ENCODE measurements around the gene PRDX4.
A peak's percentile ranks its signal among the peaks of the same experiment; 100 is the strongest.
"Not testable (repeated sequence)": the region's sequence is repeated elsewhere in the genome, so short reads cannot be mapped to it uniquely, and the experiment has no call there.

The PRDX4 gene

DNA sequence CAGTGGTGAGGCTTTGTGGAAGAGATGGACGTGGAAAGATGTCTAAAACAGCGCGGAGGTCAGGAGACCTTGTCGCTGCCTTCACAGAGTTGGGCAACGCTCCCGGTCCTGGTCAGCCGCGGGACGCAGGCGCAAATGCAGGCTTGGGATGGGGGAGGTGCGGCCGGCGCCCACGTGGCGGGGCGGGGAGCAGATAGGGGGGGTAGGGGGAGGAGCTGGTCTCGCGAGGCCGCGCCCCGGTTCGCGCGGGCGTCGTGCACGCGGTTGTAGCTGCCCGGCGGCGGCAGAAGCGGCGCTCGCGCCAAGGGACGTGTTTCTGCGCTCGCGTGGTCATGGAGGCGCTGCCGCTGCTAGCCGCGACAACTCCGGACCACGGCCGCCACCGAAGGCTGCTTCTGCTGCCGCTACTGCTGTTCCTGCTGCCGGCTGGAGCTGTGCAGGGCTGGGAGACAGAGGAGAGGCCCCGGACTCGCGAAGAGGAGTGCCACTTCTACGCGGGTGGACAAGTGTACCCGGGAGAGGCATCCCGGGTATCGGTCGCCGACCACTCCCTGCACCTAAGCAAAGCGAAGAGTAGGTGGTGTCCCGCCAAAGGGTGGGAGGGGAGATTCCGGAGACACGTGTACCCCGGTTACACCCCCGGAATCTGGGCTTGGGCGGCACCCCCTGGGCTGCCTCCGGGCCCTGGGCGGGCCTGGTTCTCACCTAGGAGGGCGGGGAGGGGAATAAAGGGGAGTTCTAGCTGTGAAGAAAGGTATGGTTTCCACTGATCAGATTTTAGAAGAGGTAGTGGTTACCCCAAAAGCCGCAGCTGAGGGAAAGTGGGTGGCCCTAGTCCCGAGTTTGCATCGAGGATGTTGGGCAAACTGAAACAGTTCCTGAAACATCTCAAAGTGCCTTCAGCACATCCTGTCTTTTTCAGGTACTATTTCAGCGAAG is at the start of gene PRDX4:
TSS of gene PRDX4 (plus strand) at position 255 of the 939 bp plus-strand sequence. CDS start at position 333, 78 bp downstream.
- peak; percentile 74 for DNase-seq

DNA sequence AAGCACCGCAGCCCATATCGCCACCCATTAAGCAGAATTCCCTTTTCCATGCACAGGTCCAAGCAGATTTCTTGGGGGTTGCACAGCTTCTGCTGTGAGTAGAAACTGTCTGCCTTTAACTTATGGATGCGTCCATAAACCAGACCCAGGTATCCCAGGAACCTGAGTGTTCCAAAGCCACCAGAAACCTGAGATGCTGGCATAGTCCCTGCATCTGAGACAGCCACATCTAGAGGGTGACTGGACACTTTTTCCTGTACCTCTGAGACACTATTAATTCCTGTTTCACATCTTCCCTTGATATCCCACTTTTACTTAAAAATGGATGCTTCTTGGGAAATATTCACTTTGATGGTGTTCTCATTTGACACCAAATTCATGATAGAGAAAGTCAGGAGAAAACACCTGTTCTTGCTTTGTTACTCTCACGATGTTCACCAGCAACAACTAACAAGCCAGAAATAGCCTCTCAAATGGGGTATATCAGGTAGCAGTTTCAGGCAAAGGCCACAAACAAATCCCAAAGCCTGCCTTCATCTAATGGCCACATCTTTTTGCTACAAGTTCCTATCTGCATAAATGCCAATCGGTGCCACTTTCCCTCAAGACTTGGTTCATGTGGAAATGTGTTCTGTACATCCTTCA is 45.5 kb upstream of the PRDX4 start:
- DNase-seq = no peak

DNA sequence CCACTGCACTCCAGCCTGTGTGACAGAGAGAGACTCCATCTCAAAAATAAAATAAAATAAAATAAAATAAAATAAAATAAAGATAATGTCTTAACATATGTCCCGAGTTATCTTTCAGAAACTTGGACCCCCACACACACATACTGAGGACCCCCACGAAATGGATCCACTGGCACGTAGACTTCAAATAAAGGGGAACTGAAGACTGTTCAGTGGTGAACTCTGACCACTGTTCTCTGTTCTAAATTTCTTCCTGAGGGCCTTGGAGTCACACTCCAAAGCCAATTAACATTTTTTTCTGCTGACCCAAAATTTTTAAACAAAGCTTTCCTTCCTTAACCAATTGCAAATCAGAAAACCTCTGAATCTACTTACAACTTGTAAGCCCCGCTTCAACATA is 43.5 kb upstream of the PRDX4 start:
- DNase-seq = no peak

DNA sequence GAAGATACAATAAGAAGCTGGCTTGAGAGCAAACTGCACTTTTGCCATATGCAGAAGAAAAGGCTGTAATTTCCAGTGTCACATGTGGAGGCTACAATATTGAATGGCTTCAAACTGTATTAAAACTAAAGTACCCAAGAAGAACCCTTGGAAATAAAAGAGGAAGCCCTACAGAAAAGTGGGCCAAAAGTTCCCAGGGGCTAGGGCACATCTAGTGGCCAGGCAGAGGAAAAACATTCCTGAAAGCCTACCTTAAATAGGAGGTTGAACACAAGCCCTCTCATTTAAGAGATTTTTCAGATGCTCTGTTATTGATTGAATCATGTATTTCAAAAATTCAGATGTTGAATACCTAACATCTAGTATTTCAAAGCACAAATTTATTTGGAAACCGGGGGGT is 40.6 kb upstream of the PRDX4 start:
- no peak for DNase-seq

DNA sequence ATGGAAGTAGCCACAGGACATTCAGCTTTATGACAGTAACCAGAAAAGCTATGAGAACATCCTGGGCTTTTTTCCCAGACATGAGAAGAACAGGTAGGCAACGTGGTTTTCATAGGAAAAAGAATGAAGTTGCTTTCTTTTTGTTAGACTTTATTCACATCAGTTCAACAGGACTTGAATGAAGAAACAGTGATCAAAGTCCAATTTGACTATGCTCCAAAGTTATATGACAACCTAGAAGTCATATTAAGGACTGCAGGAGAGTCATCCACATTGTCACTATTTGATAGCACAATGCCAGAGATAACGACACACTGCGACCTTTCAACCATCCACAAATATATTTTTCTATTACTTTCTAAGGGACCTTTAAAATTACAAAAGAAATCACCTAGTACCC is 39.2 kb upstream of the PRDX4 start:
- no peak for DNase-seq

DNA sequence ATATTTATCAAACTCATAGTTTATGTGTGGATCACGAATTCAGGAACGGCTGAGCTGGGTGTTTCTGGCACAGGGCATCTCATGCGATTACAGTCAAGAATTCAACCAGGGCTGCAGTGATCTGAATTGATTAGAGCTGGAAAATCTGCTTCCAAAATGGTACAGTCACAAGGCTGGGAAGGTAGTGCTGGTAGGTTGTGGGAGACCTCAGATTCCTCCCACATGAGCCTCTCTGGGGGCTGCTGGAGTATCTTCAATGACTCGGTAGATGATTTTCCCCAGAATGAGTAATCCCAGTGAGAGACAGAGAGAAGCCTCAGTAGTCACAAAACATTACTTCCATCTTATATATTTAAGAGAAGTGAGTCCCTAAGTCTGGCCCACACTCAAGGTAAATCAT is 36.2 kb upstream of the PRDX4 start:
- no peak for DNase-seq

DNA sequence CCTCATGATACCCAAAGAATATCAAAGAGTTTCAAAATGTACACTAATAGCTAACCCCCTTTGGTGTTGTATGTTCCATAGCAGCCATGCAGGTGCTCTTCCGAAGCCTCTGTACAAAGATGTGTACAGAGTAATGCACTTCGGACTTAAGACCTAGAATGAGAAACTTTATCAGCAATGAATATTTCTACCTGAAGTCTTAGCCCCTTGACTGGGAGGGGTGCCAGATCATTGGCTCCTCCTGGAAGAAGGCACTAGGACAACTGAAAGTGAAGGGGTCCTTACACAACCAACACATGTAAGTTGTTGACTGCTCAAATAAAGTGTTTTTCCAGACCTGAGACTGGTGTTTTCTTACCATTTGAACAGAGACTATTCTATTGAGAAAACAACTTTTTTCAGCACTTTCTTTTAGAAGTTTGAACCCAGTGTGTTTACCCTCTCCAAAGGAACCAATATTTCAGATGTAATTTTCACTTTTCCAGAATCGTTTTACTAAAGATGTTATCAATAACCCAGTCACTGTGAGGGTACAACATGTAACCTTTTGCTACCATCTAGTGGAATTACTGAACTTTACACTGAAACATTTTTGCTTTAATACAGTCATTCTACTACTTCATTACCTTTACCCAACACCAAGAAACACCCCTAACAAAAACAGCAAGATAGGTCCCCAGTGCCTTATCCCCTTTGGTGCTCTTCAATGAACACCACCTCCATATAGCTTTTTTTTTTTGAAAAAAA is 33.3 kb upstream of the PRDX4 start:
- no peak for DNase-seq

DNA sequence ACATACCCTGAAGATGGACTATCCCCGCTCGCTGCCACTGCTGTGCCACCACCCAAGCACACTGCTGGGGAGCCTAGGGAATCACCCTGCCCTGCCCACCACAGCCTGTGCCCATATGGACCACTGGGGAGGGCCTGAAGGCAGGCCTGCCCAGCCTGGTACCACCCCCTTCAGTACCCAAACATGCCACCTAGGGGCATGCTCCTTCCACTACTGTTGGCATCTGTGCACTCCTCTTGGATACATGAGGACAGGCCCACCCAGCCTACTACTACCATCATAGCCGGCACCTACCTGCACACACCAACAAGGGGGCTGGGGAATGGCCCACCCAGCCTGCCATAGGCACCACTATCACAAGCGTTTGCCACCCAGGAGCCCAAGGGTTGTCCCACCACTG is 30.1 kb upstream of the PRDX4 start:
- DNase-seq = peak; percentile 32

DNA sequence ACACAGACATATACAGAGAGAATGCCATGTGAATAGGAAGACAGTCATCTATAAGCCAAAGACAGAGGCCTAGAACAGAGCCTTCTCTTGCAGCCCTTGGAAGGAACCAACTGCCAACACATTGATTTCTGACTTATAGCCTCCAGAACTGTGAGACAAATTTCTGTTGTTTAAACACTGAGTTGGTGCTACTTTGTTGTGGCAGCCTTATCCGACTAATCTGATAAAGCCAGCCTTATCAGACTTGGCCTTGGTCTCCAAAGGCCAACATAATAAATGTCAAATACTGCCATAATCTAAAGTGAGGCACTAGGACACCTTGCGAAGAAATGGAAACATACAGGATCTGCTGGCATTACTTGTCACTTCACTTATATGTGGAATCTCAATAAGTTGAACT is 24.3 kb upstream of the PRDX4 start:
- DNase-seq = no peak

DNA sequence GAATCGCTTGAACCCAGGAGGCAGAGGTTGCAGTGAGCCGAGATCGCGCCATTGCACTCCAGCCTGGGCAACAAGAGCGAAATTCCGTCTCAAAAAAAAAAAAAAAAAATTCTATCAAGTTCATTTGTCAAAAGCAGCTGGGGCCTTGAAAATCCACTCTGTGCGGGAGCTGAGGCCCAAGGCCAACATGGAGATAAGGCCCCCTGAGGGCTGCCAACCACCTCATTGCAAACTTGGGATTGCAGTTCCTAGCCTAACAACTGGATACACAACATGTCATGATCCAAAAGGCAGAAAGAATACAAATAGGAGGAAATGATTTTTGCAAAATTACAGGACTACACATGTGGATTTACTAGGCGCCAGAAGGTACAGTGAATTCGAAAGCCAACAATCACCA is 22.5 kb upstream of the PRDX4 start:
- no peak for DNase-seq

DNA sequence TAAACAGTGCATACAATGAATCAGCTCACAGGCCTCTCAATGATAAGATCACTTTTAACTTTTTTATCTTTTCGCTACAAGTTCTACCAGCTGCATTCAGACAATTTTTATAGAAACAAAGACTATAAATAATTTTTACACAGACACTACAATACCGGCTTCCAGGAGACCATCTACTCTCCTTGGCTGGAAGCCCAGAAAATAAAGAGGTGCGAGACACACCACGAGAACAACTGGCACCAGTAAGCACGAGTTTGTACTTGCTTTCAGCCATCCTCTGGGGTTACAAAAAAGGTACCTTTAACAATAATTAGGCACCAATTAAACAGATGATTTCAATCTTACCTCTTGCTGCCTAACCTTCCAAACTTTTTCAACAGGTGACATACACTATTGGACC is 11.2 kb upstream of the PRDX4 start:
- DNase-seq = no peak

DNA sequence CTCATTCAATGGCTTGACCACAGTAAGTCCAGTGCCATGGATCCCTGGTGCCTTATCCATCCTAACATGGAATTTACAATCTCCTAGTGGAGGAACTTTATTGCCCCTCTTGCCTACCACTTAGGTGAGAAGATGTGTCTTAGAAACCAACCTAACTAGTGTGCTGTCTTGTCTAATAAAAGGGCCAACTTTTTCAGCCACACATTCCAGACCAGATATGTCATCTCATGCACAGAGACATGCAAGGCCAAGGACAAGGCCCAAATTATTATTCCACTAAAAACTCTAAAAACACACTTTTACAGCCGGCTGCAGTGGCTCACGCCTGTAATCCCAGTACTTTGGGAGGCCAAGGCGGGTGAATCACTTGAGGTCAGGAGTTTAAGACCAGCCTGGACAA is 10.6 kb upstream of the PRDX4 start:
- DNase-seq = no peak

DNA sequence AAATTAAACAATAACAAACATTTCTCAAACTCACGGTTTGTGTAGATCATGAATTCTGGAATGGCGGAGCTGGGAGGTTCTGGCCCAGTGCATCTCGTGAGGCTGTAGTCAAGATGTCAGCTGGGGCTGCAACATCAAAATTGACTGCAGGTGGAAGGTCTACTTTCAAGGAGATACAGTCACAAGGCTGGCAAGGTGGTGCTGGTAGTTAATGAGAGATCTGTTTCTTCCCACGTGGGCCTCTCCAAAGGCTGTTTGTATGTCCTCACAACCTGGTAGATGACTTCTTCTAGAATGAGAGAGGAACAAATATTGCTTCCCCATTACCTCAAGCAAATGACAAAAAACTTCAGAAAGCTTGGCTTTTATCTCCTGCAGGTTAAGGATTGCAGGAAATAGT is 8.0 kb upstream of the PRDX4 start:
- no peak for DNase-seq

DNA sequence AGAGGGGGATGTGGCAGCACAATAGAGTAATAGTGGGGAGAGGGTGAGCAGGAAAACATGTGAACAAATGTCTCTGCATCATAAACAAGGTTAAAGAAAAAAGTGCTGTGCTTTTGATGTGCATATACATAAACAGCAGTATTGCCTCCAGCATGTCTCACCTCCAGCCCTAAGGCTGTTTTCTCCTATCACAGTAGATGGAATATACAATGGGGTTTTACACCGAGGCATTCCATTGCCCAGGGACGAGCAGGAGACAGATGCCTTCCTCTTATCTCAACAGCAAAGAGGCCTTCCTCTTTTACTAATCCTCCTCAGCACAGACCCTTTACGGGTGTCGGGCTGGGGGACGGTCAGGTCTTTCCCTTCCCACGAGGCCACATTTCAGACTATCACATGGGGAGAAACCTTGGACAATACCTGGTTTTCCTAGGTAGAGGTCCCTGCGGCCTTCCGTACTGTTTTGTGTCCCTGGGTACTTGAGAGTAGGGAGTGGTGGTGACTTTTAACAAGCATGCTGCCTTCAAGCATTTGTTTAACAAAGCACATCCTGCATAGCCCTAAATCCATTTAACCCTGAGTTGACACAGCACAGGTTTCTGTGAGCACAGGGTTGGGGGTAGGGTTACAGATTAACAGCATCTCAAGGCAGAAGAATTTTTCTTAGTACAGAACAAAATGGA is 7.1 kb upstream of the PRDX4 start:
- not testable (repeated sequence) for DNase-seq

DNA sequence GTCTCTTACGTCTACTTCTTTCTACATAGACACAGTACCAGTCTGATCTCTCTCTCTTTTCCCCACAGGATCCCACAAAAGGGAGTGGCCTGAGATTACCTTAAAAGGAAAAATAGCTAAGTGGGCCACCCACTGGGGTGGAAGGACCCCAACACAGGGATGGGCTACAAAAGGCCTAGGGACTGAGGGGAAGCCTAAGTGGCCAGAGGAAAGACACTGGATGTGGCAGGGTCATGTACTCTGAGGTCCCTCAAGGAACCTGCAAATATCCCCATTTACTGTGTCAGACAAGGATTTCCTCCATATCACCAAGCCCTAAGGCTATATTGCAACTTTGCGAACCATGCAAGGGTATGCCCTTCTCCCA is 6.5 kb upstream of the PRDX4 start:
- DNase-seq = no peak

DNA sequence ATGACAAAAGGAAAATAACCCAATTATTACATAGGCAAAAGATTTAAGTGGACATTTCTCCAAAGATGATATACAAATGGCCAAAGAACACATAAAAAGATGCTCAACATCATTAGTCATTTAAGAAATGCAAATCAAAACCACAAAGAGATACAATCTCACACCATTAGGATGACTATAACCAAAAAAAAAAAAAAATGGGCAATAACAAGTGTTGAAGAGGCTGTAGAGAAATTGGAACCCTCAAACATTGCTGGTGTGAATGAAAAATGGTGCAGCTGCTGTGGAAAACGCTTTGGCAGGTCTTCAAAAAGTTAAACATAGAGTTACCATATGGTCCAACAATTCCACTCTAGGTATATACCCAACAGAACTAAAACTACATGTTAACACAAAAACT is 5.6 kb upstream of the PRDX4 start:
- no peak for DNase-seq

DNA sequence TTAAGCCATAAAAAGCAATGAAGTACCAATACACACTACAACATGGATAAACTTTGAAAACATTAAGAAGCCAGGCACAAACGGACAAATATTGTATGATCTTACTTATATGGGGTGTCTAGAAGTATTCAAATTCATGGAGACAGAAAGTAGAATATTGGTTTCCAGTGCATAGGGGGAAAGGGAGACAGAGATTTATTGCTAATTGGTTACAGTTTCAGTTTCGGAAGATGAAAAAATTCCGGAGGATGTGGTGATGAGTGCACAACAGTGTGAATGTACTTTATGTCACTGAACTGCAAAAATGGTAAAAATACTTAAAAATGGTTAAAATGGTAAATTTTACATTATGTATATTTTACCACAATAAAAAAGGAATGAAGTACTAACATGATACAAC is 5.1 kb upstream of the PRDX4 start:
- no peak for DNase-seq

DNA sequence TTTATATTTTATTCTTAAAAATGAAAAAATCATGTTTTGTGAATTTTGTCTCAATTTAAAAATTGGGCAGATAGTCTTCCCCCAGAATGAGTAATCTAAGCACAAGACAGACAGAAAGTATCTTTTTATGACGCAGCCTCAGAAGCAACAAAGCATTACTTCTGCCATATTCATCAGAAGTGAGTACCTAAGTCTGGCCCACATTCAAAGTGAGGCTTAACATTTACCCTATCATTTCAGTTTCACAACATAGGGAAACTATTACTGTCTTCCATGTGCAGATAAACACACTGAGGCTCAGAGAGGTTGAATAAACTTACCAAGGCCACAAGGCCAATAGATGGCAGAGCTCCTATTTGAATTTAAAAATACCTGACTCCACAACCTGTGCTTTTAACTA is 4.4 kb upstream of the PRDX4 start:
- DNase-seq = no peak

DNA sequence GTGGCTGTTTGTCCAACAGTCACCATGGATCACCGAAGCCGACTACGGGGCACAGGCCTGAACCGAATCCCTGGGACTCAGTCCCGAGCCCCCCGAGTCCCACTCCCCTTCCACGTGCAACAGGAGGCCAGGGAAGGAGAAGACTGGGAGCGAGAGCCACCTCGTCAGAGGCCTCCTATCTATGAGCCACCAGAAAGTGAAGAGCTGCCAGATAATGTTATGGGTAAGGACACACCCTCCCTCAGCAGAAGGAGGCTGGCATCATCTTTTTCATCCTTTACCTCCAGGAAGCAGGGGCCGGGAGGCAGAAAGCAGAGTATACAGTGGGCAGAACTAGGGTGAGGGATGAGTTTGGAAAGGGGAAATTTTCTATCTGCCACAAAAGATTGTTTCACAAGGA is 2.8 kb upstream of the PRDX4 start:
- no peak for DNase-seq

DNA sequence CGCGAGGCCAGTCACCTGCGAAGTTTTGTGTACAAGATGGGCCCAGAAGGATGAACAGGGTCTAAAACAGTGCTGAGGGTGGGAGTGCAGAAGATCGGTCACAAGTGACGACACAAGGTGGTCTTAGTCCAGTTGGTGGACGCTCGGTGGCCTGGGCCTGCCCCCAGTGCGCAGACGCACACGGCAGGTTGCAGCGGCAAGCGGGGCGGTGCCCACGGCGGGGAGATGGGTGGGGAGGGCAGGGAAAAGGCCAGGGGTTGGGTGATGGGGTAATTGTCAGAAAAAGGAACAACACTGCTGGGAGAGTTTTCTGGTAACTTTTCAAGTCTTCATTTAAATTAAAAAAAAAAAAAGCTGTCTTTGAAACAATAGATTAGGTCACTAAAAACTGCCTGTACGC is 1.0 kb upstream of the PRDX4 start:
- no peak for DNase-seq

DNA sequence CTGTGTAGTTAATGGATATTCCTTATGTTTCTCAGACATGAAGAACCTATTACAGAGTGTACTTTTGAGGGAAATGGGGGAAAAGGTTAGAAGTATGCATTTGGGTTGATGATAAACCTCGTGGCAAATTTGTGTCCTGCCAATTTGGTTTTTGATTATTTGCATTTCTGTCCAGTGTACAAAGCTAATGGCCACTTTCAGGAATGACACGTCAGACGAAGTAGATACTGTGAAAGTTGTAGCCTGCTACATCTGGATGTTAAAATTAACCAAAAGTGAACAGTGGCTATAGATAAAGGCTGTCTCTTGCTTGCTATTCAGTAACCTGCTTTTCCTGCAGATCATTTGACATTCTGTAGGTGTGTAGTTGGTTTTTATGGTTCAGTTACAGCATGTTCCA is 1.0 kb downstream of the PRDX4 start:
- DNase-seq = no peak

DNA sequence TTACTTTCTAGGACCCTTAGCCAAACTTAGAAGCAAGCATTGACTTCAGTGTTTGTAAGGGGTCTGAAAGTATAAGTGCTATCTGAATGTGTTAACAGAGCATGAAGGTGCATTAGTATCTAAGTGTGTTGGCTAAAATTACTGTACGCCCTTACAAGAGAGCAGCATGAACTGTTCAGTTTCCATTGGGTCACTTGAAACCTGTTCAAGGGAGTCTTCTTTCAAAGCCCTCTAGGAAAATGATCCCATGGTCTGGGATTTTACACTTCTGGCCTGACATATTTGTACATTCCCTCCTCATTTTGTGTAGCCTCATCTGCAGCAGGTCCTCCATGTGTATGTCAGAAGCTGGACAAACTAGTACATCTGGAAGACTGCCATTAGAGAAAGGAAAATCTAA is 3.2 kb downstream of the PRDX4 start:
- no peak for DNase-seq

DNA sequence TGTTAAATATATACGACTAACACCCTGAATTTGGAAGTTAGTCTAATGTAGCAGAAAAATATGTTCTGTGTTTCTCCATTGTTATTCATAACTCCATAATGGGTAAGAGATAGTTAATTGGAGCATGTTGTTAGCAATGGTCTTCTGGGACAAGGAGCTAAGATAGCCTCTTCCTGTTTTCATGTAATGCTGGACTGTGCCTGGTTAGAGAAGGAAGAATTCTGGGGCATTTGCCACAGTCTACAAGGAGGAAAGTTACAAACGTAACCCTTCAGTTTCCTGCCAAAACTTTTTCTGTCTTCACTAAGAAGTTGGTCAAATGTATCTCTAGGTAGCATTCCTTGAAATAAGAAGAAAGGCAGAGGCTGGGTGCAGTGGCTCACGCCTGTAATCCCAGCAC is 5.8 kb downstream of the PRDX4 start:
- DNase-seq = no peak

Data from activated CD8-positive, alpha-beta memory T cell treated with anti-CD3 and anti-CD28 coated beads, Interleukin-2, amount 50 U/mL, for 4 hours (primary cell).